Effector CD8-positive, alpha-beta T cell (primary cell): ENCODE measurements around the gene RGS4.

Experiments used
- DNase-seq: peaks from one replicate; lab custom pipeline; 2025; lab: John Stamatoyannopoulos, UW
- total RNA-seq, 4 experiments: gene quantifications; one replicate each; lab custom pipeline; 2026; lab: John Stamatoyannopoulos, UW

RGS4 gene
- total RNA-seq = 0 to 0.19 (median 0.09) reads per million in 4 experiments

- DNase-seq = no peak
Measured at GRCh38 chr1:163069142-163069541, at the start of gene RGS4. Gene RGS4, plus strand, starts transcription at chr1:163069361. Its CDS starts 124 bp downstream, at chr1:163069485.

DNA sequence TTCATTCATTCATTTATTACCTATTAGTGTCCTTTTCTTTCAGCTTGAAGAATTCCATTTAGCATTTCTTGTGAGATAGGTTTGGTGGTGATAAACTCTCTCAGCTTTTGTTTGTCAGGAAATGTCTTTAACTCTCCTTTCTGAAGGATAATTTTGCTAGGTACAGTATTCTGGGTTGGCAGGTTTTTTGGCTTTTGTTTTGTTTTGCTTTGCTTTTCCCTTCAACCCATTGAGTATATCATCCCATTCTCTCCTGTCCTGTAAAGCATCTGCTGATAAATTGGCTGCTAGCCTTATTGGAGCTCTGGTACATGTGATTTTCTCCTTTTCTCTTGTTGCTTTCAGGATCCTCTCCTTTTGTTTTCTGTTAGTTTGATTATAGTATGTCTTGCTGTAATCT lies 47.0 kb upstream of the RGS4 start:
- DNase-seq = no peak

DNA sequence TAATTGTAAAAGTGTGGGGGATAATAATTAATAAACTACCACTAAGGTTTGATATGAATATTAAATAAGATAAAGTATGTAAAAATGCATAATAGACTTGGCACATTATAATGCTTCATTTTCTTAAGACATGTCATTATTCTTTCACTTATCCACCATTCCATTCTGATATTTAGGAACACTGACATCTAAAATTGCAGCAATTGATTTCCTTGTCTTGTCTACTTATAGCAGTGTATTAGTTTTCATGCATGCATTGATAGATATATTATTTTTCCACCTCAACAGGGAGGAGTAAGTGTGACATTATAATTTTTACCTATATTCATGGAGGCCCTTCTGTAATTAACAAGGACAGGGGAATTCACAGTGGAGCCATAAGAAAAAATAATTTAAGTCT lies 41.6 kb upstream of the RGS4 start:
- no peak for DNase-seq

GRCh38 chr1:163029901-163030300 lies 39.3 kb upstream of the RGS4 start:
- DNase-seq = no peak

DNA sequence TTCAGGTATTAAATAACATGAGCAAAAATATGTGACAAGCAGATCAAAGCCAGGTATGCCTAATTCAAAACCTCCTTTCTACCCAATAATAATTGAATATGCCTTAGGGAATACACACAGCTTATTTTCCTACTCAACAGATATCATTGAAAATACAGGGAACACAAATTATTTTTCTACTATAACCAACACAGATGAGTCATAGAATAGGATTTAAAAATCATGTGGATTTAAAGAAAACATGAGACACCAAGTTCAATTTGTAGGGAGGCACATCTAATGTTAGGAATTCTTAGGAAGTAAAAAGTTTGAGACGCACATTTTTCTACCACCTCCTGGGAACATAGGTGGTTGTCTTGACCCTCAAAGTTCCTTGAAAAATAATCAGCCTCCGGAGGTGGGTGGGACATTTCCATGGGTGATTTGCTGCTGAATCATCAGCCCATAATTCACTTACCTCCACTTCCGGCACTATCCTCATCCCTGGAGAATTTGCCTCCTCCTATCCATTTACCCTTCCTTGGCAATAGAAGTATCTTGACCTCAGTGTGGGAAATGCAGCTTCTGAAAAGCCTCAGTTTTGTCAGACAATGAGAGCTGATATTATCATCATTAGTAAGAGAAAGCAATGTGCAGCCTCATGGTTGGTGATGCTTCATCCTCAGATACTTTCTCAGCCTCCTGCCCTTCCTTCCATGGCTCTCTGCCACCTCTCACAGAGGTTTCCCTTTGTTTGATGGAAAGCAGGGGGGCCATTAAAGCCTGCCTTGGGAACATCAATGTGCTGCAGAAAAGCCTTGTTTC lies 33.5 kb upstream of the RGS4 start:
- DNase-seq = no peak

GRCh38 chr1:163036671-163037070 lies 32.5 kb upstream of the RGS4 start:
- no peak for DNase-seq

- no peak for DNase-seq
Measured at GRCh38 chr1:163038928-163039706, 30.0 kb upstream of the RGS4 start.

GRCh38 chr1:163039707-163040093 lies 29.5 kb upstream of the RGS4 start:
- DNase-seq = no peak

GRCh38 chr1:163046071-163046470 lies 23.1 kb upstream of the RGS4 start:
- no peak for DNase-seq

- DNase-seq = no peak
Measured at GRCh38 chr1:163047951-163048659, 21.1 kb upstream of the RGS4 start.

GRCh38 chr1:163048869-163049268 lies 20.3 kb upstream of the RGS4 start:
- no peak for DNase-seq

GRCh38 chr1:163049296-163049695 lies 19.9 kb upstream of the RGS4 start:
- no peak for DNase-seq

GRCh38 chr1:163050496-163050895 lies 18.7 kb upstream of the RGS4 start:
- no peak for DNase-seq

DNA sequence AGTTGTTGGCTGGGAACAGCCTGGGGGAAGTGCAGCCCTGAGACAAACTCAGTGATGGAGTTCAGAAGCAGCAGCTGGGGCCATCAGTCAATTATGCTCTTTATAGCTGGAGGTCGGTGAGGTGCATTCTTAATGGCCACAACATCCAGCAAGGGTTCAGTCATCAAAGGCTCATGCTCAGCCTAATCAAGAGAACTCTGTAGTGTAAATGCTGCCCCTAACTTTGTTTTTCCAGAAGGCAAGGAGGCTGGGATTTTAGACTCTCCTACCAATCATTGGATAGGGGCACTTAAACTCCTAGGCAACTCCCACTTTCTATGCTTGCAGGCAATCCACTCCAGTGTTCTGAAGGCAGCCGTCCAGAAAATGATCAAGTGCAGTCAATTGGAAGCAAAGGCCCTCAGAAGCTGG lies 15.0 kb upstream of the RGS4 start:
- no peak for DNase-seq

- no peak for DNase-seq
Measured at GRCh38 chr1:163055005-163055404, 14.2 kb upstream of the RGS4 start.

- no peak for DNase-seq
Measured at GRCh38 chr1:163055531-163055930, 13.6 kb upstream of the RGS4 start.

DNA sequence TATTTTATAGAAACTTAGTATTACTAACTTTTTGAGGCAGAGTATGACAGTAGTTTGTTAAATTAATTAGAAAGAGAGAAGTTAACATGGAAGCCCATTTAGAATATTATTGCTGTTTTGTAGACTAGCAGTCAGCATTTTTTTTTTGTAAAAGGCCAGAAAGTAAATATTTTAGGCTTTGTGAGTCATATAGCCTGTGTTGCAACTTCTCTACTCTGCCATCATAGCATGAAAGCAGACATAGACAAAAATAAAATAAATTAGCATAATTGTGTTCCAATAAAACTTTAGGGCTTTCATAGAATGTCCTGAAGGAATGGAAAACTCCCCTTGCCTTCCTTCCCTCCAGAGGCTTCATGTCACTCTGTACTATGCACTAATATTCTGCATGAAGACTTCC lies 12.3 kb upstream of the RGS4 start:
- no peak for DNase-seq

- no peak for DNase-seq
Measured at GRCh38 chr1:163060343-163061007, 8.7 kb upstream of the RGS4 start.

GRCh38 chr1:163063143-163063542 lies 6.0 kb upstream of the RGS4 start:
- no peak for DNase-seq

DNA sequence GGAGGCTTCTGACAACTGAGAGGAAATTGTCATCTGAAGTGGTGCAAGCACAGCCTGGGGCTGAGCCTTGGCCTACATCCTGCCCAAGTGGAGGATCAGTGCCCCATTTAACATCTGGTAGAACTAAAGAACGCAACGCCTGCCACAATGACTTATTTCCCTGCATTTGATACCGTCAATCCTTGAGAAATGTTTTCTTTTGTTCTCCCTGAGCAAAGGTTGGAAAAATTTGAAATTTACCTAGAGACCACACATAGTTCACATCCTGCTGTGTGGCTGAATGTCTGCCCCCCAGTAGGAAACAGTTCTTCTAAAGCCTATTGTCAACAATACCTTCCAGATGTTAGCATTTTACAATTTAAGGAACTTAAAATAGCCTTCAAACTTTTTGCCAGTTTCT lies 5.6 kb upstream of the RGS4 start:
- DNase-seq = no peak

DNA sequence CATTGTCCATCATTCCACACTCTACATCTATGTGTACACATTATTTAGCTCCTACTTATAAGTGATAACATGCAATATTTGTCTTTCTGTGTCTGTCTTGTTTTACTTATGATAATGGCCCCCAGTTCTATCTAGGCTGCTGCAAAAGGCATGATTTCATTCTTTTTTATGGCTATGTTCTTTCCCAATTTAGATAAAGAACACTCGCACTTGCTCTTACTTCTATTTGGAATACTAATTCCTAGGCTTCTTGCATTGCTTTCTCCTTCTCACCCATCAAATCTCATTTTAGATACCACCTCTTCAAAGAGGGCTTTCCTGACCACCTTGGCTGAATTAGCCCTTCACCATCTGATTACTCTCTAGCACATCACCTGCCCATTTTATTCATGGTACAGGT lies 3.0 kb upstream of the RGS4 start:
- no peak for DNase-seq

DNA sequence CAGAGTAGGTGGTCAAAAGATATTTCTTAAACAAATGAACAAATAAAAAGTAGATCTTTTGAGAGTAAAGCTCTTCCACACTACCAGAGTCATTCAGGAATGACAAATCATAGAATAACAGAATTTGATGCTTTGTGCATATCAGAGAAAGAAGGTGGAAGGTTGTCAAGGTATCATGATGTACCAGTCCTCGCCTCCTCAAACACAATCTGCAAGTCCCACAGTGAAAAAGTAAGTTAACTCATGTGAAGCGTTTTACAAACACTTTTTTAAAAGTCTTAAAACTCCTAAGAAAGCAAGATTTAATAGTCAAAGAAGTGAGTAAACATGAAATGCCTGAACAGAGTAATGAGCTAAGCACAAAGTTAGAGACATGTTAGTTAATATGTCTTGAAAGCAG lies 2.5 kb upstream of the RGS4 start:
- DNase-seq = no peak
